BLaER1 treated with 17β-estradiol and CSF1 and Interleukin-3, amounts not matched to agents 10 nM and 100 nM (cell line): Measurements from ENCODE around the gene SCFD2.

ENCODE experiments used
- H3K27ac ChIP-seq, 11 experiments: shearing (Covaris generic); formaldehyde crosslinking; 2 replicates each; pipeline ENCODE4 v1.8.1; 2022
- H3K27me3 ChIP-seq, 11 experiments: shearing (Covaris generic); formaldehyde crosslinking; 2 replicates each; pipeline ENCODE4 v1.8.1; 2022
- H3K36me3 ChIP-seq, 11 experiments: shearing (Covaris generic); formaldehyde crosslinking; 2 replicates each; pipeline ENCODE4 v1.8.1; 2022
- H3K4me1 ChIP-seq, 10 experiments: shearing (Covaris generic); formaldehyde crosslinking; 2 replicates each; pipeline ENCODE4 v1.8.1; 2022
- H3K4me2 ChIP-seq, 11 experiments: shearing (Covaris generic); formaldehyde crosslinking; 2 replicates each; pipeline ENCODE4 v1.8.1; 2022
- H3K4me3 ChIP-seq, 10 experiments: shearing (Covaris generic); formaldehyde crosslinking; 2 replicates each; pipeline ENCODE4 v1.8.1; 2022
- H3K9ac ChIP-seq, 11 experiments: shearing (Covaris generic); formaldehyde crosslinking; 2 replicates each; pipeline ENCODE4 v1.8.1; 2022
- H3K9me3 ChIP-seq, 11 experiments: shearing (Covaris generic); formaldehyde crosslinking; replicated peaks in 1 of 11; 2 replicates each; pipeline ENCODE4 v1.8.1; 2022
- H4K20me1 ChIP-seq, 11 experiments: shearing (Covaris generic); formaldehyde crosslinking; 2 replicates each; pipeline ENCODE4 v1.8.1; 2022
- Cebpa-rat ChIP-seq, 11 experiments: shearing (Covaris generic); IDR thresholded peaks; 2 replicates each; pipeline ENCODE4 v1.8.1; 2022

SCFD2 gene

DNA sequence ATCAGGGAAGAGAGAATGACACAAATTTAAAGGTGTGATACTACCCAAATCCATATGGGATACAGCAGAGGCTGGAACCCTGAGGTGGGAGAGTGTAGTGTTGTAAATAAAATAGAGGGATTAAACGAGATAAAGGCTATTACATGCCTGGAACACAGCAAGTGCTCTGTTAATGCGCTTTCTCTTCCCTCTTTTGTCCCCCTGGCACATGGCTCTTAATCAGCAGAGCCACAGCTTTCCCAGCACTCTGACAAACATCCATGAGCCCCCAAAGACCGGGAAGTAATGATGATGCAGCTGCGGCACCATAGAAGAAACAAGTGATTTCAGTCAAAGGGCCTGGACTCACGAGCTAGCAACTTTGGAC is 417.8 kb downstream of the SCFD2 start:
- Histone ChIP-seq H3K4me3 (no peak overlapping the region), H3K4me1 (peaks cover 0 to 5% (median 0%) of the 10 kb centered on the region in 10 experiments; a peak in 3 of 20 replicates), H3K9me3 (no peaks in the 10 kb centered on the region), H3K27ac (no peak overlapping the region), H3K27me3 (no peaks in the 10 kb centered on the region), H3K4me2 (no peak overlapping the region), H3K36me3 (peaks cover 0 to 3% (median 0%) of the 10 kb centered on the region in 11 experiments; a peak in 2 of 22 replicates), H4K20me1 (no peaks in the 10 kb centered on the region), H3K9ac (no peak overlapping the region)
- TF ChIP-seq Cebpa-rat (IDR thresholded peaks at IDR 0.05) = no peak

DNA sequence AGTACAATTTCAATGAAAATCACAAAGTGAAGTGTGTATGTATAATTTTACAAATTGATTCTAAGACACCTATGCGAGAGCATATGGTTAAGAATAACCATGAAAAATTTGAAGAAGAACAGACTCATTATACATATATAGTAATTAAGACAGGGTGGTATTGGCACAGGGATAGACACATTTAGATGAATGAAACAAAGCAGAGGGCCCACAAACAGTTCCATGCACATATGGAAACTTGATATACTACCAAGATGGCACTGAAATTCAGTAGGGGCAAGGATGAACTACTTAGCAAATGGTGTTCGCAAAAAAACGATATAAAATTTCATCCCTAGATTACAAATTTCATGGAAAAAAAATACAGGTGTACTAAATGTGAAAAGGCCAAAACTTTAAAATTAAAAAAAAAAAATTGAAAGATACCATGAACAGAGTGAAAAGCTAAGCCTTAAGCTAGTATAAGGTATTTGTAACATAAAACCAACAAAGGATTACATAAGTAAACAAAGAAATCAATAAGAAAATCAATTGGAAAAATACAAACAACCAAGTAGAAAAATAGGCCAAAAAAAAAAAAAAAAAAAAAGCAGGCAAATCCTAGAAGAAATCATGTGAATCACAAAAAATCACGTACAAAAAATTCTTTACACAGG is 418.3 kb downstream of the SCFD2 start:
- Histone ChIP-seq H3K9ac (no peak overlapping the region), H3K4me2 (no peak overlapping the region), H3K27me3 (no peaks in the 10 kb centered on the region), H3K27ac (no peak overlapping the region), H3K4me3 (no peak overlapping the region), H3K36me3 (peaks cover 0 to 3% (median 0%) of the 10 kb centered on the region in 11 experiments; a peak in 2 of 22 replicates), H4K20me1 (no peaks in the 10 kb centered on the region), H3K4me1 (peaks cover 0 to 5% (median 0%) of the 10 kb centered on the region in 10 experiments; a peak in 3 of 20 replicates), H3K9me3 (no peaks in the 10 kb centered on the region)
- no peak for TF ChIP-seq Cebpa-rat (IDR thresholded peaks at IDR 0.05)

DNA sequence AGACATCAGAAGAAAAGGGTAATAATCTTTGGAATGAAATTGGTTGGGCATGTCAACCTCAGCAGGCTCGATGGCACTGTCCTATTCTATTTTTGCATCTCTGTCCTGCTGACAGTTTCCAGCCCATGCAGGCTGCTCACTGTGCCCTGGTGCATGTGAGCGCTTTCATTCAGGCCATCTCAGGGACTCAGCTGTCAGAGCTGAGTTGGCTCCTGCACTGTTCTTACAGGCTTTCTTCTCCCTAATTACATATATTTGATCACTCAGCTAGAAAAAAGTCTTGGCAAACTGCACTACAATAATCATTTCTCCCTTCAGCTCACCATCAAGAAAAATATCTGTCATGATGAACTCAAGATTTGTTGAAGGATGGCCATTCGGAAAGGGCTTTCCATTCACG is 419.0 kb downstream of the SCFD2 start:
- no peak for TF ChIP-seq Cebpa-rat (IDR thresholded peaks at IDR 0.05)
- Histone ChIP-seq H3K27me3 (no peaks in the 10 kb centered on the region), H3K27ac (no peak overlapping the region), H3K4me3 (no peak overlapping the region), H3K4me1 (peaks cover 0 to 5% (median 0%) of the 10 kb centered on the region in 10 experiments; a peak in 3 of 20 replicates), H3K9ac (no peak overlapping the region), H4K20me1 (no peaks in the 10 kb centered on the region), H3K36me3 (peaks cover 0 to 3% (median 0%) of the 10 kb centered on the region in 11 experiments; a peak in 2 of 22 replicates), H3K4me2 (no peak overlapping the region), H3K9me3 (no peaks in the 10 kb centered on the region)

DNA sequence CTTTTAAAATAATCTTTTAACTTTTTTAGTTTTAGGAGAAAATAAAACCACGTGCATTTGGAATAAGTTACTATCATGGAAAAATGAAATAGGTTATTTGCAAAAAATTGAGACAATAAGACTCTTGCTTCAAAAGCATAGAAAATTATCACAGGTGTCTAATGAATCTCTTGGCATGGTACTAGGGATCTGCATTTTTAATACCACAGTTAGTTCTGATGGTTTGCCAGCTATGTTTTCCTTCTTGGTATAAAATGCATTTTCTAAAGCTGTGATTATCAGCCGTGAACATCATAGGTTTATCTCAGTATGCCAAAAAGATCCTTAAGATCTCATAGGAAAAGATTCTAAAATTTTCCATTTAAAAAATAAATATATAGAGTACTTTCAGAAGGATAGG is 419.9 kb downstream of the SCFD2 start:
- no peaks in the 10 kb centered on the region for H3K27me3 ChIP-seq
- H3K9ac ChIP-seq = no peak overlapping the region
- H3K4me1 ChIP-seq = peaks cover 0 to 5% (median 0%) of the 10 kb centered on the region in 10 experiments; a peak in 3 of 20 replicates
- no peaks in the 10 kb centered on the region for H3K9me3 ChIP-seq
- H3K36me3 ChIP-seq = peaks cover 0 to 3% (median 0%) of the 10 kb centered on the region in 11 experiments; a peak in 1 of 22 replicates
- no peaks in the 10 kb centered on the region for H4K20me1 ChIP-seq
- no peak overlapping the region for H3K27ac ChIP-seq
- H3K4me2 ChIP-seq = no peak overlapping the region
- TF ChIP-seq Cebpa-rat (IDR thresholded peaks at IDR 0.05) = no peak
- H3K4me3 ChIP-seq = no peak overlapping the region

DNA sequence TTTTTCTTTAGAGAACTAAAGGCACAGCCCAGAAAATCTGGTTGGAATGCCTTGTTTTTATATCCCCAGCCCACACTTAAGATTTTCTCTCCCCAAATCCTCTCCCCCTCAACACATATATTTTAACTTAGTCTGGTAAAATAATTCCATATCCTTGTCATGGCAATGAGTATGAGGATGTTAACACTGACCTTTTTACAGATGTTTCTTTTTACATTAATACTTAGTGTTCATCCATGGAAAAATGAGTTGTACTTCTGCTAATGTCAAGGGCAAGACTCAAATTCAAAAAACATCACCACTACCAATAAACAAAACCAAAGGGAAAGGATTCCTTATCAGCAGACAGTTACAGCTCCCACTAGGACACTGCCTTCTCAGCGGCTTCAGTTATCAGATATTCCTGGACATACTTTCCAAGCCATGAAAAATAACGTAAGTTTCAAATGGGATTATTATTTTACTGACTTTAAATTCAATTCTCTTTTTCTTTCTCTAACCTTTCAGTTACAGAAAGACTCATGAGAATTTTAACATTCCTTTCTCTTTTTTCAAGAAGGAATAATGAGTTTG is 420.4 kb downstream of the SCFD2 start:
- Histone ChIP-seq H3K27me3 (no peaks in the 10 kb centered on the region), H3K27ac (no peak overlapping the region), H3K36me3 (0 out of 22 replicates have a peak, but pooled peaks cover 0 to under 1% (median 0%) of the 10 kb centered on the region in 11 experiments), H3K4me2 (no peak overlapping the region), H3K9ac (no peak overlapping the region), H3K9me3 (no peaks in the 10 kb centered on the region), H3K4me3 (no peak overlapping the region), H4K20me1 (no peaks in the 10 kb centered on the region), H3K4me1 (peaks cover 0 to 5% (median 0%) of the 10 kb centered on the region in 10 experiments; a peak in 3 of 20 replicates)
- no peak for TF ChIP-seq Cebpa-rat (IDR thresholded peaks at IDR 0.05)

DNA sequence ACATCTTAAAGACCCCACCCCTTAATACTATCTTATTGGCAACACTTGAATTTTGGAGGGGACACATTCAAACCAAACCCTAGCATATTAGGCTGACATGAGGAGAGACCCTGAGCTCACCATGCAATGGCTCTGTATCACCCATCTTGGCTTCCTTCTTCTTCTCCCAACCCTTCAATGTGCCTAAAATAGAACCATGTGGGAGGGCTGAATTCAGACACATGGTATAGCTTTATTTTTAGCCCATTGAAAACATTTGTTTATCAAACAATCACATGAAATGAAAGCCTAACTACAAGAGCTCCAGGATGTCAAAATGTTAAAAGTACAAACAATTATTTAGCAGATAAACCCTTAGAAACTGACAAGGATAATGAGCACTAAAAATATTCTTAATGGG is 422.2 kb downstream of the SCFD2 start:
- Histone ChIP-seq H3K27ac (no peak overlapping the region), H3K36me3 (no peaks in the 10 kb centered on the region), H3K4me1 (peaks cover 0 to 5% (median 0%) of the 10 kb centered on the region in 10 experiments; a peak in 3 of 20 replicates), H3K9me3 (no peaks in the 10 kb centered on the region), H3K4me3 (no peak overlapping the region), H3K4me2 (peak overlapping the region in 1 of 11 experiments; percentile 28; a peak in 1 of 22 replicates), H3K9ac (no peak overlapping the region), H4K20me1 (no peaks in the 10 kb centered on the region), H3K27me3 (no peaks in the 10 kb centered on the region)
- no peak for TF ChIP-seq Cebpa-rat (IDR thresholded peaks at IDR 0.05)

DNA sequence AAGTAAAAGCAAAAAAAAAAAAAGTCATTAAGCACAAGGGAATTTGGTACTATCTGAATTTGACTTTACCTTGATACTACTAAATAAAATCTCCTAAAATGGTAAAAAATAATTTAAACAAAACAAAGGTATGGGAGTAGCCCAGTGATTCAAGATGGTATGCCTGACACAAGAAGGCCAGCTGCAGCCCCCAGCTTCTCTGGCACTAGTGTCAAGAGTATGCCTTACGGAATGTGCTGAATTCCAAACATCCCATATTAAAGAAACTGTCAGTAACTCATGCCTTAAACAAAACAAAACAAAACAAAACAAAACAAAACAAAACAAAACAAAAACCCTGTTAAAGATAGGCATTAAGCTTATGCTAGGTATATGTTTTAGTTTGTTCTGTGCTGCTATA is 422.9 kb downstream of the SCFD2 start:
- H3K27ac ChIP-seq = no peak overlapping the region
- H3K4me3 ChIP-seq = no peak overlapping the region

DNA sequence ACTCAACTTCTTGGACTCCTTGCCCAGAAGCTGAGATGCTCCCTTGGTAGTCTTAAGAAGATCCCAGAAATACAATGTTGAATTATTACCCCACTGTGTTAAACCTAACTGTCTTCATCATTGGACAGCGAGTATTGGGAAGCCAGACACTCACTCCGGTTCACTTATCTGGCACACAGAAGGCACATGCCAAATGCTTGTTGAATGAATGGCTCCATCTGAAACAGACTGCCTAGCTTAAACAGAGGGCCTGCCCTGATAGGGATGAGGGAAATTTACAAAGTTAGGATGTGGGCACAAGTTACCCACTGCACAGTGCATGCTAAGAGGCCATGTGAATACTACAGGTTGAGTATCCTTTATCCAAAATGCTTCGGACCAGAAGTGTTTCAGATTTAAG is 424.4 kb downstream of the SCFD2 start:
- peaks cover 0 to 5% (median 0%) of the 10 kb centered on the region in 10 experiments; a peak in 3 of 20 replicates for H3K4me1 ChIP-seq
- H3K27ac ChIP-seq = no peak overlapping the region
- peaks cover 0 to 8% (median 0%) of the 10 kb centered on the region in 11 experiments; a peak in 3 of 22 replicates for H3K36me3 ChIP-seq
- H3K4me2 ChIP-seq = no peak overlapping the region
- H4K20me1 ChIP-seq = no peaks in the 10 kb centered on the region
- H3K4me3 ChIP-seq = no peak overlapping the region
- no peak overlapping the region for H3K9ac ChIP-seq
- H3K27me3 ChIP-seq = no peaks in the 10 kb centered on the region
- TF ChIP-seq Cebpa-rat (IDR thresholded peaks at IDR 0.05) = no peak
- no peaks in the 10 kb centered on the region for H3K9me3 ChIP-seq

More for the DNA sequence above, 422.9 kb downstream of the SCFD2 start:
- Histone ChIP-seq H4K20me1 (no peaks in the 10 kb centered on the region), H3K9me3 (no peaks in the 10 kb centered on the region), H3K4me1 (peaks cover 0 to 5% (median 0%) of the 10 kb centered on the region in 10 experiments; a peak in 3 of 20 replicates), H3K4me2 (no peak overlapping the region), H3K36me3 (0 out of 22 replicates have a peak, but pooled peaks cover 0 to under 1% (median 0%) of the 10 kb centered on the region in 11 experiments), H3K27me3 (no peaks in the 10 kb centered on the region), H3K9ac (no peak overlapping the region)
- no peak for TF ChIP-seq Cebpa-rat (IDR thresholded peaks at IDR 0.05)

DNA sequence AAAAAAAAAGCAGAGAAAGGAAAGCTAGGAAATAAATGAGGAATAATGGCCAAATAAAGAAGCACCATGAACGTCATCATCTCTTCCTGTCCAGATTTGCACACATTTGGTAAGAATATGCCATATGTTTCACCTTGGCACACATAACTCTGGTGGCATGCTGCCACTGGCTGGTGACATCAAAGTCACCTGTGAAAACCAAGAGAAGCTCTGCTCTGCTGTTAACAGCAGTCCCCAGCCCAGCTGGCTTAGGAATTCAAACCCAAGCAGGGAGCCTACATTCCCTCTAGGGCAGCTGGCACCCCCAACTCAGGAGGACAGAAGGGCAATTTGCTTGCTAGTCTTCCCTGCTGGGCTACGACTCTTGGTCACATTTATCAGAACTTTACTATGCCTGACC is 426.1 kb downstream of the SCFD2 start:
- Histone ChIP-seq H3K9ac (no peak overlapping the region), H3K27ac (no peak overlapping the region), H4K20me1 (no peaks in the 10 kb centered on the region), H3K9me3 (no peaks in the 10 kb centered on the region), H3K4me2 (no peak overlapping the region), H3K4me1 (peaks cover 0 to 5% (median 0%) of the 10 kb centered on the region in 10 experiments; a peak in 3 of 20 replicates), H3K27me3 (no peaks in the 10 kb centered on the region), H3K4me3 (no peak overlapping the region), H3K36me3 (peaks cover 0 to 9% (median 0%) of the 10 kb centered on the region in 11 experiments; a peak in 3 of 22 replicates)
- no peak for TF ChIP-seq Cebpa-rat (IDR thresholded peaks at IDR 0.05)
